Uterus (tissue), 4 donors: ENCODE results near the gene PPM1G. TPM values are rescaled to one million over a fixed set of nuclear protein-coding genes. Genes with fewer than 3 reads are reported as not detected.

Experiments used
- DNase-seq, 2 donors: peaks; one replicate each; pipeline ENCODE4 v3.0.0-alpha.2; 2019 to 2020
- H3K27ac ChIP-seq, 2 donors: fragments of 200-600 bp; sonication (generic); 1 replicate in 1 of 2; 2 replicates in 1 of 2; pipeline ENCODE4 v1.5.1; 2016 to 2018
- H3K27me3 ChIP-seq, 2 donors: fragments of 200-600 bp; sonication (generic); one replicate each; pipeline ENCODE4 v1.5.1; 2018 to 2019; ENCODE audit warnings: control low read depth in 1 of 2
- H3K36me3 ChIP-seq, 2 donors: fragments of 200-600 bp; sonication (generic); one replicate each; pipeline ENCODE4 v1.5.1; 2019; ENCODE audit warnings: control low read depth in 1 of 2
- H3K4me1 ChIP-seq, 2 donors: fragments of 200-600 bp; sonication (generic); one replicate each; pipeline ENCODE4 v1.5.1; 2018 to 2019; ENCODE audit warnings: control low read depth in 1 of 2
- H3K4me3 ChIP-seq, 2 donors: fragments of 200-600 bp; sonication (generic); 1 replicate in 1 of 2; 2 replicates in 1 of 2; pipeline ENCODE4 v1.5.1; 2018 to 2019; ENCODE audit warnings: mild to moderate bottlenecking in 1 of 2
- H3K9me3 ChIP-seq, 2 donors: fragments of 200-600 bp; sonication (generic); one replicate each; pipeline ENCODE4 v1.5.1; 2019; ENCODE audit warnings: control low read depth in 1 of 2
- POLR2A ChIP-seq, 2 donors: fragments of 450-650 bp; IDR thresholded peaks; one replicate each; pipeline ENCODE4 v1.6.1; 2016; ENCODE audit warnings: antibody characterized with exemption in 2 of 2, mild to moderate bottlenecking in 1 of 2, moderate library complexity in 1 of 2
- intact Hi-C: fragments of 100-400 bp; cut with DNase I; formaldehyde crosslinking; loops from one replicate; pipeline ENCODE4 v1.15.1; 2023; ENCODE audit warnings: low total_unique reads
- total RNA-seq, 4 donors: library from RNA; depleted of rRNA in 3 of 4; stranded (reverse); fragments of >200 nt in 3 of 4; gene quantifications; one replicate each; pipeline versions ENCODE4 v1.1.0 to v1.2.4, GENCODE V29; 2014 to 2023
- TF ChIP-seq, protein P1 (sequence below), 4 experiments: fragments of 200-600 bp in 2 of 4; fragments of 450-650 bp in 2 of 4; sonication (generic) in 2 of 4; IDR thresholded peaks; one replicate each; pipeline ENCODE4 v1.5.1; 2016 to 2019; ENCODE audit warnings: antibody characterized with exemption in 4 of 4, mild to moderate bottlenecking in 2 of 4, moderate library complexity in 1 of 4
- donor health status: DM: yes; HTN: yes; CAD: no.

Gene PPM1G, protein sequence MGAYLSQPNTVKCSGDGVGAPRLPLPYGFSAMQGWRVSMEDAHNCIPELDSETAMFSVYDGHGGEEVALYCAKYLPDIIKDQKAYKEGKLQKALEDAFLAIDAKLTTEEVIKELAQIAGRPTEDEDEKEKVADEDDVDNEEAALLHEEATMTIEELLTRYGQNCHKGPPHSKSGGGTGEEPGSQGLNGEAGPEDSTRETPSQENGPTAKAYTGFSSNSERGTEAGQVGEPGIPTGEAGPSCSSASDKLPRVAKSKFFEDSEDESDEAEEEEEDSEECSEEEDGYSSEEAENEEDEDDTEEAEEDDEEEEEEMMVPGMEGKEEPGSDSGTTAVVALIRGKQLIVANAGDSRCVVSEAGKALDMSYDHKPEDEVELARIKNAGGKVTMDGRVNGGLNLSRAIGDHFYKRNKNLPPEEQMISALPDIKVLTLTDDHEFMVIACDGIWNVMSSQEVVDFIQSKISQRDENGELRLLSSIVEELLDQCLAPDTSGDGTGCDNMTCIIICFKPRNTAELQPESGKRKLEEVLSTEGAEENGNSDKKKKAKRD
- 10 to 100 TPM; 15.9 to 54.1 (median 42.2) TPM for total RNA-seq

DNA sequence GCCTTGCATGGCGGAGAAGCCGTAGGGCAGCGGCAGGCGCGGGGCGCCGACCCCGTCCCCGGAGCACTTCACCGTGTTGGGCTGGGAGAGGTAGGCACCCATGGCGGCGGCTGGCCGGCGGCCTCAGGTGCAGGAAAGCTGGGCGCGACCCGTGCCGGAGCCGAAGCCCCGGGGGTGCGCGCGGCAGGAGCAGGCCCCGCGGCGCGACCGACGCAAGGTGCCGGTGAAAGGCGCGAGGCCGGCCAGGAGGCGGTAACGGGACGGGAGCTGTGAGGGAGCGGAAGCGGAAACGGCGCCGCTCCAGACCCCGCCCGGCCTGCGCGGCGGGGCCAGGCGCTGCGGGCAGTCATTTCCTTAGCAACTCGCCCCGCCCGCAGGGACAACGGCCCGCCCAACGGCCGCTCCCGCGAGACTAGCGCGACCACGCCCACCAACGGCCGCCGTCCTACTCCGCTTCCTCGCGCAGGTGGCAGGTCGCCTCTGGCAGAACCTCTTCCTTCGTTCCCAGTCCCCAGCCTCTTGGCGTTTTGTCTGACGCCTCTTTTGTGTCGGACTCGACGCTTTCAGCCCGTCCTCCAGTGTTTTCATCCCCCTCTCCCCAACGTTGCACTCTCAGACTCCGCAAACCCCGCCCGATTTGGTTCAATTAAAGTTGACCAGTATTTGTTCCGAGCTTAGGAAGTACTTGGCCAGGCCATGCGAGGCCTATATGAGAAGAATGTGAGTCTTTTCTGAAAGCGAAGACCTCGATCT, at the start of gene PPM1G:
Gene PPM1G, minus strand, starts transcription at position 271 of the 753 bp plus-strand sequence. Its CDS starts 169 bp downstream, at position 102.
- no peaks in the 10 kb centered on the region for H3K9me3 ChIP-seq

DNA sequence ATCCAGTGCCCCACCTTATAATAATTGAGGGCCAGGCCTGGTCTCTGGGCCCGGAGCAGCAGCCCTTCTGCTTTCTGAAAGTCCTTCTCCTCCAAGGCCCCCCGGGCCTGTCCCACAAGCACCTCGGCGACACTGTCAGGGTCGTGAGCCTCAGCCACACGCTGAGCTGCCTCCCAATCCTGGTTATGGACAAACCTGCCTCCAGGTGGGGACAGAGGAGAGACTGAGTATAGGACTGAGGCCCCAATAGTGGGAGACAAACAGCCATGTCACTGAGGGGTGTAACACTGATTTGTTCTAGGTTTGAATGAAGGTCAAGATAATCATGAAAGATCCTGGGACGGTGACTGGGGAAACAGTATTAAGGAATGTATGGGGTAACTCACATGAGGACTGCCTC, 44.6 kb upstream of the PPM1G start:
- no peak for DNase-seq
- Histone ChIP-seq H3K4me1 (no peaks in the 10 kb centered on the region), H3K4me3 (no peak overlapping the region), H3K27ac (no peak overlapping the region), H3K36me3 (no peaks in the 10 kb centered on the region), H3K9me3 (no peaks in the 10 kb centered on the region), H3K27me3 (no peaks in the 10 kb centered on the region)
- intact Hi-C loops, result no loop called here
- TF ChIP-seq POLR2A (IDR thresholded peaks at IDR 0.05), result no peak
- TF ChIP-seq, protein P1, sequence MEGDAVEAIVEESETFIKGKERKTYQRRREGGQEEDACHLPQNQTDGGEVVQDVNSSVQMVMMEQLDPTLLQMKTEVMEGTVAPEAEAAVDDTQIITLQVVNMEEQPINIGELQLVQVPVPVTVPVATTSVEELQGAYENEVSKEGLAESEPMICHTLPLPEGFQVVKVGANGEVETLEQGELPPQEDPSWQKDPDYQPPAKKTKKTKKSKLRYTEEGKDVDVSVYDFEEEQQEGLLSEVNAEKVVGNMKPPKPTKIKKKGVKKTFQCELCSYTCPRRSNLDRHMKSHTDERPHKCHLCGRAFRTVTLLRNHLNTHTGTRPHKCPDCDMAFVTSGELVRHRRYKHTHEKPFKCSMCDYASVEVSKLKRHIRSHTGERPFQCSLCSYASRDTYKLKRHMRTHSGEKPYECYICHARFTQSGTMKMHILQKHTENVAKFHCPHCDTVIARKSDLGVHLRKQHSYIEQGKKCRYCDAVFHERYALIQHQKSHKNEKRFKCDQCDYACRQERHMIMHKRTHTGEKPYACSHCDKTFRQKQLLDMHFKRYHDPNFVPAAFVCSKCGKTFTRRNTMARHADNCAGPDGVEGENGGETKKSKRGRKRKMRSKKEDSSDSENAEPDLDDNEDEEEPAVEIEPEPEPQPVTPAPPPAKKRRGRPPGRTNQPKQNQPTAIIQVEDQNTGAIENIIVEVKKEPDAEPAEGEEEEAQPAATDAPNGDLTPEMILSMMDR (IDR thresholded peaks at IDR 0.05), result no peak

More for the DNA sequence above, at the start of gene PPM1G:
- Histone ChIP-seq H3K27ac (peak within 1 kb of the TSS; percentile 77 to 83), H3K27me3 (no peaks in the 10 kb centered on the region), H3K4me3 (peak within 1 kb of the TSS; percentile 86 to 95), H3K36me3 (no peaks in the 10 kb centered on the region), H3K4me1 (peaks cover 6 to 9% of the 10 kb centered on the region in 2 donors)
- DNase-seq, result peak; percentile 91 to 96
- TF ChIP-seq POLR2A (IDR thresholded peaks at IDR 0.05), result peak in 1 of 2 donors; percentile 59
- TF ChIP-seq, protein P1 (IDR thresholded peaks at IDR 0.05), result peak in 1 of 4 experiments; percentile 18
- intact Hi-C loops, result no loop called here

DNA sequence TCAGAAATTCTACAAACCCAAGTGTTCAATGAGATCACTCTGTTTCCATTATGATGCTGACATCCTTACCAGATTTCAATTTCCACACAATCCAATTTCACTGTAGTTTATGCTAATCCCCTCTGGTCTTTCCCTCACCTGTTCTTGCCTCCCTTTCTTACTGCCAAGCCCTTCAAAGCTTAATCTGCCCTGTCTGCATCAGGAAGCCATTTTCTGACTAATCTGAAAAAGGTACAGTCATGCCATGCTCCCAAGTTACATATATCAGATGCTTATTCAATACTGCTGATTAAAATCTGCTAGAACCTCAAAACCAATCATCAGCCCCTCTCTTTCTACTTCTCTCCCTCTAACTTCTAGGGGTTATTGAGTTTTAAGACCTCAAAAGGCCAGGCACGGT, 41.7 kb upstream of the PPM1G start:
- no peak for TF ChIP-seq POLR2A (IDR thresholded peaks at IDR 0.05)
- intact Hi-C loops, result no loop called here
- no peak for DNase-seq
- H3K9me3 ChIP-seq, result no peaks in the 10 kb centered on the region
- no peak overlapping the region for H3K4me3 ChIP-seq
- no peaks in the 10 kb centered on the region for H3K27me3 ChIP-seq
- H3K4me1 ChIP-seq, result no peaks in the 10 kb centered on the region
- no peak overlapping the region for H3K27ac ChIP-seq
- no peaks in the 10 kb centered on the region for H3K36me3 ChIP-seq

DNA sequence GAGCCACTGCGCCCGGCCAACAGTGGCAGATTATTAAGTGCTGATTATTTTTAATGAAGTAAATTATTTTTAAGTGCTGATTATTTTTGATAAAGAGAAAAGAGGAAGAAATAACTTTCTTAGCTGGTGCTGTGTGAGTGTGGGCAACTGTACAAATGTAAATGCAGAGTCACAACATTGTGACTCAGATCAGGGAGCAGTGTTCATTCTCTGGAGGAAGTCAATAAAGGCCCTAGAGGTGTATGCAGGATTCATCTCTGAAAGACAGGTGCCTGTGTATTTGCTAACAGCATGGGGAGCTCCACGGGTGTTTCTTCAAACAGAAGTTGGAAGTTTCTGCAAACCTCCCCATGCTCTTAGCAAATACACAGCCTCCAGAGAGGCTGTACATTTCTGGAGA, 39.0 kb upstream of the PPM1G start:
- intact Hi-C loops, result no loop called here
- Histone ChIP-seq H3K9me3 (no peaks in the 10 kb centered on the region), H3K4me3 (no peak overlapping the region), H3K4me1 (no peaks in the 10 kb centered on the region), H3K27ac (no peak overlapping the region), H3K27me3 (no peaks in the 10 kb centered on the region), H3K36me3 (no peaks in the 10 kb centered on the region)
- no peak for DNase-seq
- no peak for TF ChIP-seq POLR2A (IDR thresholded peaks at IDR 0.05)
- TF ChIP-seq, protein P1 (IDR thresholded peaks at IDR 0.05), result no peak

DNA sequence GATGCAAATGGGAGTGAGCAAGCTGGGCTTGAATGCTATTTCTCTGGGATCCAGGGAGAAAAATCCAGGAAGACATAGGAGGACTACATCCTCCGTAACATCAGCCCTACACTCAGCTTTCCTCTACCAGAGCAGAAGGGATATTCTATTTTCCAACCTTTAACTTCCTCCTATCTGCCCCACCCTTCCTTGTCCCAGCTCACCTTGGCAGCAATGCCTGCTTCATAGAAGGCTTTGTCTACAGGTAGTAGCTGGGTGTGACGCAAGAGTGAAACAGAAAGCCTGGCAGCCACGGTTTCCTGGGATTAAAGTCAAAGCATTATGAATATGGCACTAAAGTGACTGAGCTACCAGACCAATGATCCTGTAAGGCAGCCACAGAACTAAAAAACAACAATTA, 36.7 kb upstream of the PPM1G start:
- intact Hi-C loops, result no loop called here
- DNase-seq, result no peak
- no peak for TF ChIP-seq POLR2A (IDR thresholded peaks at IDR 0.05)
- TF ChIP-seq, protein P1 (IDR thresholded peaks at IDR 0.05), result no peak
- Histone ChIP-seq H3K36me3 (no peaks in the 10 kb centered on the region), H3K27ac (no peak overlapping the region), H3K27me3 (no peaks in the 10 kb centered on the region), H3K9me3 (no peaks in the 10 kb centered on the region), H3K4me1 (no peaks in the 10 kb centered on the region), H3K4me3 (no peak overlapping the region)
